NCI-H1930 (cell line): ENCODE data around the gene PKM.
A peak's percentile ranks its signal among the peaks of the same experiment; 100 is the strongest.
"Not testable (repeated sequence)": the region's sequence is repeated elsewhere in the genome, so short reads cannot be mapped to it uniquely, and the experiment has no call there.

Source experiments
- DNase-seq, 2 experiments: peaks; one replicate each; lab custom pipeline; 2025; lab: John Stamatoyannopoulos, UW

Gene PKM

DNA sequence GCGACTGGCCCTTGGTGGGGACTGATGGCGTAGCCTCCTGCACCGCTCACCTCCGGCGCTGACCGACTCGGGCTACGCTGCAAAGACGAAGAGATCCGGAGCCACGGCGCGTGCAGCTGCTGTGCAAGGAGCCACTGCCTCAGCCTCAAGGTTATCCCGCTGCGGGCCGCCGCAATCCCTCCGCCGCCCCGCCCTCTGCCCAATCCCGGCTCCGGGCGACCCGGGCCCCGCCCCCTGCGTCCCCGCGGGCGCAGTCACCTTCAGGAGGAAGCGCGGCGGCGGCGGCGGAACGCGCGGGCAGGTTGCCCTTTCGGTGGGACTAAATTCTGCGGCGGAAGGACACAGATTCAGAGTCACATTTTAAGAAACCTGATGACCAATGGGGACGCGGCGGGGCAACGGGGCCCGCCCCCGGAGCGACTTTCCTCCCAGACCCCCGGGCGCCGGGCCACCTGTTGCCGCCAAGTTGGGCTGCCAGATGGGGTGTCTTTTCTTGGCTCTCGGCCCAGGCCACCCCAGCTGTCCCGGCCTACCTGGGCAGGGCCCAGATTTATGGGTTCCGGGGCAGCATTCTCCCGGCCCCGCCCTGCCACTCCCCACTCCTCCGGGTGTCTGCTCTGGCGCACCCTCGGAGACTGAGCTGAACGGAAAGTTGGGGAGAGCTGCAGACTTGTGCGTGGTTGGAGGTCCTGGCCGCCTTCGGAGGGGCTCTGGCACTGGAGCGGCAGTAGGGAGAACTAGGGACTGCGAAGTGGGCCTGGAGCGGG, at the start of gene PKM:
Gene PKM, minus strand, starts transcription at position 125 of the 767 bp plus-strand sequence. CDS start 12,093 bp downstream, outside the sequence.
- DNase-seq = peak; percentile 86 to 96

DNA sequence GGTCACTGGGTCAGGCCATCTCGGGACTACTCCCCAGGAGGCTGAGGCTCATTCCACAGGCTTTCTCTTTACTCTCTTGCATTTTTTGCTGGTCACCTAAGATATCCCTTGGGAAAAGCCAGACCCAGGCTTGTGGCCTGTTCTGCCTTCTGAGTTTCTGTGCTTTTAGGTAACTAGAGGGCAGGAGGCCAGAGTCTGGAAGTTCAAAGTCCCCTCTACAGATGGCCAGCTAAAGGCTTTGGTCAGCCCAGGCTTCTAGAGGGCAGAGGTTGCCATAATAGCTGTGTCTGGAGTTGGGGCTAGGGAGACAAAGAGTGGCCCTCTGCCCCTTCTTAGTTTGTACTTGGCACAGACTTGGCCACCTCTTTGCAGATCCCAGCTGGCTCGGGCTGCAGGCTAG, 49.8 kb upstream of the PKM start:
- DNase-seq = no peak

- DNase-seq = no peak
Measured at GRCh38 chr15:72278737-72279136, 47.7 kb upstream of the PKM start.

DNA sequence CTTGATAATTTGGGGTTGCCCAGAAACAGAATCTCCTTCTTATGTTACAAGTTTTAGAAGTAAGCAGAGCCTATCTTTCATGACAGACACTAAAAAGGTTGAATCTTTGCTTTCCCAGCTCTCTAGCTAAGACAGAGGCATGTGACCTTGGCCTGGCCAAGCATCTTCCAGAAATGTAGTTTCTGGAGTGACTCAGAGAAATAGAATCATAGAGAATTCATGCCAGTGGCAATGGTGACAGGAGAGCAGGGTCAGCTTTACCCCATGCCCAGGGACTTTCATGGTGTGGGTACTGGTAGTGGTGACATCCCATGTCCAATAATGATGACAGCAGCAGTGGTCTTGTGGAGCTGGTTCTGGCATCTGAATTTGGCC, 45.3 kb upstream of the PKM start:
- DNase-seq = no peak

- not testable (repeated sequence) for DNase-seq
Measured at GRCh38 chr15:72275635-72276325, 44.8 kb upstream of the PKM start.

GRCh38 chr15:72272997-72273352, 42.0 kb upstream of the PKM start:
- no peak for DNase-seq

- peak; percentile 83 to 84 for DNase-seq
Measured at GRCh38 chr15:72272213-72272996, 41.4 kb upstream of the PKM start, which contains the start of gene PARP6. Gene PARP6 (minus strand): TSS chr15:72272554. CDS start chr15:72267477, 5,077 bp downstream.

- no peak for DNase-seq
Measured at GRCh38 chr15:72271895-72272212, 40.9 kb upstream of the PKM start.

DNA sequence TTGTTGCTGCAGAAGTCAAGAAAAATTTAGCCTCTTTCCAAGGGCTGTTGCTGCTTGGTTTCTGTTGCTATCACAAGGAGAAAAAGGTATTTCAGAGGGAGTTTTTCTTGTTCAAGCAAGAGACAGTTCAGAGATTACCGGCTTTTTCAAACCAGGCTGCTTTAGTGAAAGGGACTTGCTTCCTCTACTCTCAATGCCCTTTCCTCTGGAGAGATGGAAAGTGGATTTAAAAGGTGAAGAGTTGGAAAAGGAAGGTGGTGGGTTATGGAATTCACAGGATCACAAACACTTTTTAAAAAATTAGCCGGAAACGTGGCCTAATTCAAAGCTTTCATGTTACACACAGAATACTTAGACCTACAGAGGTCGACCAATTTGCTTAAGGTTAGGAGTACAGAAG, 40.2 kb upstream of the PKM start:
- DNase-seq = no peak

- no peak for DNase-seq
Measured at GRCh38 chr15:72269739-72270138, 38.7 kb upstream of the PKM start.

- DNase-seq = no peak
Measured at GRCh38 chr15:72265031-72265430, 34.0 kb upstream of the PKM start.

- no peak for DNase-seq
Measured at GRCh38 chr15:72252663-72253299, 21.8 kb upstream of the PKM start.

DNA sequence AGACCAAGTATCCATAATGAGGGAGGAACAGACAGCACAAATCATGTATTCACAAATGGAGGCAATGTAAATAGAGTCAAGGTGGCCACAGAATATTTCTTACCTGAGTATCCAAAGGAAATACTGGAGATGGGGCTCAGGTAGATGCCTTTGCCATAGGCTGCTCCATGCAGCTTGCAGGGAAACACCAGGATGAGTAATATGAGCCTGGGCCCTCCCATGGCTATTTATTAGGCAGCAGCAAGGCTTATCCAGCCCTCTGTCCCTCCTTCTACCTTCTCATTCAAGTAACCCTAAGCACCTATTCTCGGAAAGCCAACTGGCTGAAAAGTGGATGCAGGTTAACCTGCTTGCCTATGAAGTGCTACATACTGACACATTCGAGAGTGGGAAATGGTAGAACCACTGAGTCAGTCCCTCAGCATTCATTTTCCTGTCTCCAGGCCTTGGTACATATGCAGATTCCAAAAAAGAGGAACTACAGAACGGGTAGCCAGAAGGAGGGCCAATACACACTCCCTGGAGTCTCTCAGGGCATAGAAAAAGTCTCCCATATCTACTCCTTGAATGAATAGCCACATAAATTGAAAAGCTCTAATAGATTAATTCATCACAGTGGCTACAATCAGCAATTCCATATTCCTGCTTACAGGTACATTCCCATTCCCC, 18.3 kb upstream of the PKM start:
- no peak for DNase-seq

DNA sequence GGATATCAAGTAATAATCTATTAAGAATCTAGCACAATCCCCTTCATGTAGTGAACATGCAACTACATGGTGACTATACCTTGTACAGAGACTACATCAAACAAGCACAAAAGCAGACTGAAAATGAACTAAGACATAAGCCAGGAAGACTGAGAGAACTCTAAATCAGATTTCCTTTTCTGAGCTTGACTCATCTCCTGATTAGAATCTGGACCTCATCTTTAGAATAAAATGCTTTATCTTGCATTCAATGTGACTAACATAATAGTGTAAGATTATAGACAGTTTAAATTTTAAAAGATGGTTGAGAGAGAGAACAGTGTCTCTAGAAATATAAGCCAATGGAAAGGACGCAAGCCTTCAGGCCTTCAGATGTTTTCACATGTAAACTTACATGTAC, 17.5 kb upstream of the PKM start:
- DNase-seq = no peak

DNA sequence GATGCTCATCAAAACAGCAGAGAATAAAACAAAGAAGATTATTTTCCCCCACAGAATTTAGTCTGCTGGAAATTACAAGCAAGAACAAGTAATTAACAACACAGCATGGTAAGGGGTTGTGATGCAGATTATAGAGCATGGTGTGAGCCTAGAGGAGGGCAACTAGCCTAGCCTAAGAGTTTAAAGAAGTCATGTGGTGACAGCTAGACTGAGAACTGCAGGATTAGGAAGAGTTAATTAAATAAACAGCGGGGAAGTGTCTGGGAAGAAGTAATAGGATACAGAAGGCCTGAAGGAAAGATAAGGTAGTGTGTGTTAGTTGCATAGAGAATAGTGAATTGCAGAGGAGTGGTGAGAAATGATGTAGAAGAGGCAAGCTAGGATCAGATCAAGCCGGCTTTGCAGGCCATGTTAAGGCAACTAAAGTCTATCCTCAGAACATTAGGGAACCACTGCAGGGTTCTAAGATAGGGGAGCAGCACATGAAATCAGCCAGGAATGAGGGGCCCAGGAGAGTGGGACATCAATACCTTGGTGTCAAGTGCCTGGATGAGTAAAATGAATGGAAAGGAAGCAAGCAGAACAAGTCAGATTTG, 11.9 kb upstream of the PKM start:
- DNase-seq = no peak

DNA sequence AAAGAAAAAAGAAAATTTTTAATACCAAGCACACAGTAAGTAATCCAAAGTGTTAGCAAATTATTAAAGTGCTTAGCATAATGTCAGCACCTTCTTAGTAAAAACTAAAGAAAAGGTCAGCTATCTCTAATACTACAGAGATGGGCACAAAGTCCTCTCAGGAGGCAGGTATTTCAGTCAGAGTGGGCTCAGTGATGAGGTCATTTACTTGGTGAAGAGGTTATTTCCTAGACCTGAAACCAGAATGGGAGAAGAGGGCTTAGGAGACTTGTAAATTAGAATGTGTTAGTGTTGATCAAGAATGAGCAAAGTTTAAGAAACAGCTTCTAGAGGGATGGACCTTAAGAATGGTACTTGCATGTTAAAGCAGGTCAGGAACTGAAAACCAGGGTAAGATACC, 8.7 kb upstream of the PKM start:
- no peak for DNase-seq

GRCh38 chr15:72238586-72238985, 7.6 kb upstream of the PKM start:
- DNase-seq = no peak

DNA sequence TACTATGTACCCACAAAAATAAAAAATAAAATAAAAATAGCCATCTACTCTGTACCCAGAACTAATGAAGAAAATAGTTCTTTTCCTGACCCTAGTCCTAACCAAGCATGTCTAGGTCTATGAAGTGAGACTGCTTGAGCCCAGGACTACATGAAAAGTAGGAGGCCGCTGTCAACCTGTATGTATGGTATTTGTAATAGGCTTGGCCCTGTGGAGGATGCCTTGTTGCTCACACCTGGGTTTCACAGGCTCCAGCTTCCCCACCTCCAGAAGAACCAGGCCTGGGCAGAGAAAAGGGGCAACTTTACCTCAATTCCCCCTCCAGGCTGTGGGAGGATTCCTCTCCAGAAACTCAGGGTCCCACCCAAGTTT, 6.8 kb upstream of the PKM start:
- DNase-seq = no peak

DNA sequence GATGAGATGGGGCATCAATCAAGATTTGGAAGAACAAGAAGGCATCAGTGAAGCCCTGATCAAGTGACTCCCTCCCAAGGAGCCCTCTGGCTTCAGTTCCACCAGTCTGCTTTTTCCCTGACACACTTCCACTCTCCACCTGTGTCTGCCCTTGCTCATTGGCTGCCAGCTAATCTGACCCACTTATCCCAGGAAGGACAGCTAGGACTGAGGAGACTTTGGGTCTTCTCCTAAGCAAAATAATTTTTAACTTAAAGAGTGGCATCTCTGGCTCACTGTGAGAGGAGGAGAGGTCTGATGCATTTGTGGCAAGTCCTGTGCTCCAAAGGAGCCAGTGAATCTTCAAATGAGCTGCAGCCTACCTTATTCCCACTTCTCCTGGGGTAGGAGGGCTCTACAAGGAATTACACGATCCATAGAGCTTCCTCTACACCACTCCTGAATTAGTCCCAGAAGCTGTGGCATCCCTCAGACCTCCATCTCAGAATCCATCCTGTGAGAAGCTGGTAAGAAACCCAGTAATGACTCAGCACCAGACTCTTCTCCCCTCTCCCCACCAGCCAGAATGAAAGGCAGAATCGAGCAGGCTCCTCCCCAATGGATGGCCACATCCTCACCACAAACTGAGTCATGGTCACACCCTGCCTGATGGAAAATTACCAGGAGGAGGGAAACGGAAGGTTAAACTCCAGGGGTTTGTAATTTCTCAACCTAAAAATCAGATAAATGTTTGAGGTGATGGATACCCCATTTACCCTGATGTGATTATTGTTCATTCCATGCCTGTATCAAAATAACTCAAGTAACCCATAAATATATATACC, 6.3 kb upstream of the PKM start:
- DNase-seq = no peak

- no peak for DNase-seq
Measured at GRCh38 chr15:72236381-72237003, 5.5 kb upstream of the PKM start.
